ENCODE data around the gene HOXD4.

HOXD4 gene

DNA sequence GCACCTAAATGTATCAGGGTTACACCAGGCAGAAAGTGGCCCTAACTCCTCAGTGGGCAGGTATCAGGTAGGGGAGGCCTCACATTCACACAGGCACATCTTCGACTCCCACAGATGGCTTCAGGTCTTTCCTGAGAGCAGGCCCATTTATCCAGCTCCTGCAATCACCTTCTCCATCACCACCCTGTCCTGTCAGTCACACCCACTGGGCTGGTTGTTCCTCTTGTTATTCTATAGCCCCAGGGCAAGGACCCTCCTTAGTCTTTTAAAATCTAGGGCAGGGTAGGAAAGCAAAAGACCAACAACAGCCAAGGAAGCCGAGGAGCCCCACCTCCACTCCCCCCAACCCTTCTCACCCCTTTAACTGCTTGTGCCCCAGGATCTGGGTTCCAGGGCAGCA, 9.1 kb upstream of the HOXD4 start:
- DNase-seq = no peak

DNA sequence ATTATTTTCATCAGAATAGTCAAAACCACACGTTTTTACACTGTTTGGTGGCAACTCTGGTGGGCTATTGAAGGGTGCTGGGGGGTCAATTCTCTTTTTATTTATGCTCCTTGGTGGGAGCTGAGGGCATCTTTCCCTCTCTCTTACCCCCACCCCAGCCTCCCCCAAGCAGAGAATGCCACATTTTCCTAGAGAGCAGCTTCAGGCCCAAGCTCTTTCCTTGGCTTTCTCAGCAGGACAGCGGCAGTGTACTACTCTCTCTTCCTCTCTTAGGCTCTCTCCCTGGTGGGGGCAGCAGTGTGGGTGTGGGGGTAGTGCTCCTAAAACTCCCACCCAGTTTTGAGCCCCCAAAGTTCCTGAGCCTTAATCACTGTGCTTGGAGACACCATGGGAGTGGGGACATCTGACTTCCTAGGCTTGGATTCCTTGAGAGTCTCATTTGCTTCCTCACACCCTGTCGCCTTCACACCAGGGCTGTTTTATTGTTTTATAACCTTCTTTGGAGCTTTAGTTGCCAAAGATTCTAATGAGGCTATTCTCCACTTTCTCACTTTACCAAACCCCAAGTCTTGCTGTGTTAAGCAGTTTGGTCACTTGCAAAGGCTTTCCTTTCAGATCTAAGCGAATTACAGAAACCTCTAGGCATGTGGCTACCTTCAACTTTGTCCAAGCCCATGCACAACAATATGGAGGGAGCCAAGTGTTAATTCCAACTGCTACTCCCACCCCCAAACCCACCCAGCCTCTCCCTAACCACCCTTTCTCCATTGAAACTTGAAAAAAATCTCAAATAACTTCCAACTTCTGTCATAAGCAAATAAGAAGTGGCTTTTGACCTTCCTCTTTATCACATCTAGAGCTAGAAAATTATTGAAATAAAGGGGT, 6.0 kb upstream of the HOXD4 start:
- no peak for DNase-seq

- no peak for DNase-seq
These were observed 5.2 kb upstream of the HOXD4 start for GRCh38 chr2:176146101-176146500.

GRCh38 chr2:176146645-176147044, 4.7 kb upstream of the HOXD4 start:
- no peak for DNase-seq

DNA sequence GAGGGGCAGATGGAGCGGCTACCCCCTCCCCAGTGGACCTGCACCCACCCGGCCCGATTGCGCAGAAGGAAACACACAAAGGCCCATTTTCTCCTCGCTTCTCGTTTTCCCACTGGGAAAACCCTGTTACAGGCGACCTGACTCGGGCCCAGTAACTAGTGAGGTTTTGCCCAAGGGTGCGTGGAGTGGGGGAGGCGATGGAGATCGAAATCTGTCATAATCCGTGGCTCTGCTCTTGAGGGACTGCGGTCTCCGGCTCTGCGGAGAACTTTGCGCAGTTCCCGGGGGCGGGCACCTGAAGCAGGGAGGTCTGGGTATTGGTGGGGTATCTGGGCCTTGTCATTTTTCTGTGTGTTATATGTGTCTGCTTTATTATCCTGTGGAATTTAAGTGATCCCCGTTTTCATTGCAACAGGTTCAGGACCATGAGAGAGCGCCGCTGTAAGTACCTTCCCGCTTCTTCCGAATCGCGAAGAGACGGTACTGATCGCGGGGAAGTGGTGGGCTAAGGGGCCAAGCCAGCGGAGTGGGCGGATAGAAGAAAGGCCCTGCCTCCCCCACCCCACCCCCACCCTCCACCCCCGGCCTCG, 4.0 kb upstream of the HOXD4 start:
- DNase-seq = no peak

- no peak for DNase-seq
These were observed 3.4 kb upstream of the HOXD4 start for GRCh38 chr2:176147800-176148496.

GRCh38 chr2:176148751-176149421, 2.5 kb upstream of the HOXD4 start:
- no peak for DNase-seq

DNA sequence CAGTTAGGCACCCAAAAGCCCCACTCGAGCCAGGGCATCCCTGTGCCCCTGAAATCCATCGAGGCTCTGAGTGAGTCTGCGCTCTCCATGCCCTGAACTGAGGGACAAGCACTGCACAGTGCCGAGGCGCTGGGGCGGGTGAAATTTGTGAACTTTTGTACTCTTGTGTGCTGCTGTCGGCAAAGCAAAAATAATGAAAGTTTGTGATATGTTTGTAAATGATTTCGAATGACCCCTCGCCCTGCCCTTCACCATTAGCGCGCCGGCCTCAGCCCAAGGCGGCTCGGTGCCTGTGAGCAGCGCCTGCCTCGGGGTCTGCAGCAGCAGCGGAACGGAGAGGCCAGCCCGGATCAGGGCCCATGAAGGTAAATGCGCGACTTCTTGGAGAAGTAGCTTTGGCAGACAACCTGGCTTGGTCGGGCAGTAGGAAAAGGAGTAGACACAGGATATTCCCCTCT, 1.8 kb upstream of the HOXD4 start:
- no peak for DNase-seq

DNA sequence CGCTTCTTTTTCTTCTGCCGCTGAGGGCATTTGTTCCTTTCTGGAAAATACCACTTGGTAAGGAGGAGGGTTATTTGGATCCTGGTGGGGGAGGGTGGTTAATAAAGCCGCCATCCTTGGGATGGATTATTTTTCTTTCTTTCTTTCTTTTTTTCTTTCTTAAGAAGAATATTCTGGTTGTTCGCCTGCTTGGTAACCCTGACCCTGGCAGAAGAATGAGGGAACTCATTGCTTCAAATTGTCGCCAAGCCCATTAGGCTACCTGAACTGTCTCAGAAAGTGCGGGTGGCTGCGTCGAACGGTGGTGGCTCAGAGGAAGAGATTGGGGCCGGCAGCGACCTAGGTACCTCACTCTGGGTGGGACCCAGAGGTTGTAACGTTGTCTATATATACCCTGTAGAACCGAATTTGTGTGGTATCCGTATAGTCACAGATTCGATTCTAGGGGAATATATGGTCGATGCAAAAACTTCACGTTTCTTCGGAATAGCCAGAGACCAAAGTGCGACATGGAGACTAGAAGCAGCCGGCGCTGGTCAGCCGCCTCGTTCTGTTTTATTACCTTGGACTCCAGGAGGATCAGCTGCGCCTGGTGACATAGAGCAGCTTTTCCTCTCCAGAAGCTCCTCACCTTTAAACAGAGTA, 1.3 kb upstream of the HOXD4 start:
- DNase-seq = no peak

DNA sequence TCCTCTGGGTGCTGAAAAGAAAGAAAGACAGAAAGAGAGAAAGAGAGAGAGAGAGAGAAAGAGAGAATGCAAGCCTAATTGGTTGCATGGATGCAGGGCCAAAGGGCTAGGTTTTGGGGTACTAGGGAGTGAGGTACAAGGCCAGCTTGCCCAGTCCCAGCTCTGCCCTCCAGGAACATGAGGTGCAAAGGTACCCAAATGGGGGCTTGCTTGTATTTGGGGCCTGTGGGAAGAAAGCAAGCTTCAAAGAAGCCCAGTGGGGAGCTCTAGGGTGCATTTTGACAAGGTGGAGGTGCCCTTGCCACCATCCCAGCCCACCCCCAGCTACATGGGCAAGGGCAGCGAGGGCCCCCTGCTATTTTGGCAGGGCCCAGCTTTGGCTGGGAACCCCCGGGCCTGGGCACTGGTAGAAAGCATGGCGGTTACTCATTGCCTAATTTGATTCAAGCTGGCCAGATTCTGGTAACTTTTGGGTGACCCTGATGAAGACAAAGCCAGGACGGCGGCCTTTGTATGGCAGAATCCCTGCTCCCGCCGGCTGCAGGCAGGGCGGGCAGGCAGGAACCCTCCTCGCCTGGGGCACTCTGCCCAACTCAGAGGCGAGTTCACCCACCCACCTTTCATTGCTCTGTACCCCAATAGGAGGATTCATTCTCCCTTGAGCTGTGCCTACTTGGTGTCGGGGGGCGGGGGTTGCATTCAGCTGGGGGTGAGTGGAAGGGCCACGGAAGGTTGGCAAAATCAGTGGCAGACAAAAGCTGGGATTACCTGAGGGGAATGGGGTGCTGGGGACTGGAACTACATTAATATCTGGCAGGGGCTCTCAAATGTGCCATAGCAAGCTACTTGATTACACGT, 537 bp upstream of the HOXD4 start:
- no peak for DNase-seq

- no peak for DNase-seq
These were observed 1.2 kb downstream of the HOXD4 start for GRCh38 chr2:176152350-176153181.

- DNase-seq = no peak
These were observed 3.4 kb downstream of the HOXD4 start for GRCh38 chr2:176154576-176155252.

DNA sequence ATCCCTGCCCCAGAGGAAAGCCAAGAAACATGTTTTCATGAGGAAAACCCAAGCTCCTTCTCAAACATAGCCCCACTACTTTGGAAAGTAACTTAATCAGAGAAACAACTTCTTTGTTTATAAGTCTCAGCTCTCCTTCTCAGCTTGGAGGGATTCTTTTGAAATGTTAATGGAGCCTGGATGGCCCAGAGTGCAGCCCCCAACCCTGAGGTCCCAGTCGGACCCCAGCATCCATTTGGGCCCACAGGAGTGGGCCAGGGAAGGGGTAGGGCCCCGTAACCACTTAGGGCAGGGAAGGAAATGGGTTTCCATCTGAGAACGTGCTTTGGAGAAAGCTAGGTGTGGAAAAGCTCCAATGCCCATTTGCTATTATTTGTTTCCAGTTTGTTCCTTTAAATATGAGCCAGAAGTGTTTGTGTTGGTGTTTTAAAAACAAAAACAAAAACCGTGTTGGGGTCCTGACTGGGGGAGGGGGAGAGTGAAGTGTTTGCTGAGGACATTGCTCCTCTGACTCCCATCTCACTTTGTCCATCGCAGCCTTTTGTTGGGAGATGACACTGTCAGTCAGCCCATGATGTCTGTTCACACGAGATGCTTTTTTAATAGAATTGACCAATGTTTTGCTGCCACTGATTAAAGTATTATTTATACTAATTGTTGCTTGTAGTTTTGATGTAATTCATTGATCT, 4.2 kb downstream of the HOXD4 start:
- DNase-seq = no peak

- no peak for DNase-seq
These were observed 5.0 kb downstream of the HOXD4 start for GRCh38 chr2:176156301-176156806.

DNA sequence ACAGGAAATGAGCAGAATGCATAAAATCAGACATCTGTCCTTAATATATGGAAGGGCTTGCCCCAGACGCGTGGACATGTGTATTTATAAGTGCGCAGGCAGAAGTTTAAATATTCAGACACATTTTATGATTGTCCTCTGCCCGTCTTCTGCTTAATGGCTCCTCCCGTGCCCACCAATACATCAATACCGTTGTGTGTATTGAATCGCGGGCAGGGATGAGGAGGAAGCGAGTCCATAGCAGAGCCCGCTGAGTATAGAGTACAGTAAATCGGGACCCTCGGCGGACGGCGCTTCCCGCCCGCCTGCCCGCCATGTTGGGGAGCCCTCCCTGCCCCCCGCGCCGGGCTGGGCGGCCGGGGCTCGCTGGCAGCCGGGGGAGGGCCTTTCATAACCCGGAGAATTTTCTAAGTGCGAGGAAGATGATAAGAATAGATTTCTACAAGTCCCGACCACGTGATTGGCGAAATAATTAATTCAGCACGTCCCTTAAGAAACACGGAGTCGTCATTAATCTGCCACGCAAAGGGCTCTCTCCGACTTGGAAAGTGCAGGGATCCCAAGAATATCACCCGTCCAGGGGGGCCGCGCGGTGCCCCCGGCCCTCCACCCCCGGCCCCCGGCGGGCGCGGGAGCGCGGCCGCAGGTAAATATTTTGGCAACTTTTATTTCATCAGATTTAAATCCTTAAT, 5.6 kb downstream of the HOXD4 start, which contains the start of gene HOXD3:
HOXD3 (plus strand) TSS at position 501 of the 692 bp plus-strand sequence. CDS start 11,808 bp downstream, outside the sequence.
- no peak for DNase-seq

DNA sequence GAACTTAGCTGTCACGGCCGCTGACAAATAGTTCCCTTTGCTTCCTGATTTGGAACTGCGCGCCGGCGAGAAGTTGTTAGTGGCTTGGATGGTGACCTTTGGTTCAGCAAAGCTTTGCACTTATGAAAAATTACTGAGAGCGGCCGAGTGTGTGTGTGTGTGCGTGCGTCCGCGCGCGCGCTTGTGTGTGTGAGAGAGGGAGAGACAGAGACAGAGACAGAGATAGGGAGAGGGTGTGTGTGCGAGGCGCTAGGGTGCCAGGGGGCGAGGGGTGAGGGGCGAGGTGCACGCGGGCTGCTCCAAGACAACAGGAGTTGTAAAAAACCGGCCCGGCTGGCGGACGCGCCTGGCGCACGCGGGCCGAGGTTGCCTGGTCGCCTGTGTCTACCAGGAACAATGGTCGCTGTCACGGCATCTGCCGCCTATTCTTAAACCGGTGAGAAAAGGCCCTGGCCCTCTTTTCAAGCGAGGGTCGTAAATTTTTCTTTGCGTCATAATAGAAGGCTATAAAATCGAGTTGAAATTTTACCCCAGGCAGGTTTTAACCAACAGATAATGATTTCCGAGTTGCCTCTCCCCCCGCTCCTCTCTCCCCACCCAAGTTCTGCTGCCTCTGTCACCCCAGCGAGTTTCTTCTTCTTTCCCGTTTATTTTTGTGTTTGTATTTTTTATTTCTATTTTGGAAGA, 6.3 kb downstream of the HOXD4 start:
- no peak for DNase-seq

DNA sequence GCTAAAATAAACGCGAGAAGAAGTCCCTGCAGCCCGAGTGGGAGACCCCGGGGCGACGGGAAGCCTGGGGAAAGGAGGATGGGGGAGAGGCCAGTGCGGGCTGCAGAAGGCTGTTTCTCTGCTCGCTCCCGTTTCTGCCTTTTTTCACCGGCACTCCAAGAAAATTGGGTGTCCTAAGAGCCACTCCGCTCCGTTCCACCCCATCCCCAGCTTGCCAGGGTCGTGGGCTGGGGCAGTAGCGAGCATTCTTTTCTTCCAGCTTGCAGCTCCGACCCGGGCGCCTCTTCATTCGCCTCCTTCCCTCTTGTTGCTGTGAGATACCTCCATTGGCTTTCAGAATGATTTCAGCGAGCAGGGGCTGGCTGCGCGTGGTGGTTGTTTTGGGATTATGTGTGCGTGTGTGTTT, 6.8 kb downstream of the HOXD4 start:
- DNase-seq = no peak
